Astrocyte of the cerebellum (primary cell): ENCODE data around the gene HLF.

ENCODE experiments used
- DNase-seq: peaks from one replicate; pipeline ENCODE4 v3.0.0-alpha.2; 2011; ENCODE audit warnings: low read depth
- H3K4me3 ChIP-seq: 2 replicates; pipeline ENCODE4 v1.5.1; 2011; ENCODE audit warnings: mild to moderate bottlenecking, low read depth, low read length, moderate library complexity
- in situ Hi-C: cut with HindIII; loops from 2 replicates; pipeline ENCODE4 v1.10.0; 2017; ENCODE audit warnings: low sequenced_read_pairs
- TF ChIP-seq, protein P1 (sequence below): IDR thresholded peaks from 2 replicates; pipeline ENCODE4 v1.5.1; 2012; ENCODE audit warnings: low read length, low read depth, moderate library complexity, mild to moderate bottlenecking; ENCODE audit errors: missing control alignments

HLF gene, protein sequence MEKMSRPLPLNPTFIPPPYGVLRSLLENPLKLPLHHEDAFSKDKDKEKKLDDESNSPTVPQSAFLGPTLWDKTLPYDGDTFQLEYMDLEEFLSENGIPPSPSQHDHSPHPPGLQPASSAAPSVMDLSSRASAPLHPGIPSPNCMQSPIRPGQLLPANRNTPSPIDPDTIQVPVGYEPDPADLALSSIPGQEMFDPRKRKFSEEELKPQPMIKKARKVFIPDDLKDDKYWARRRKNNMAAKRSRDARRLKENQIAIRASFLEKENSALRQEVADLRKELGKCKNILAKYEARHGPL

DNA sequence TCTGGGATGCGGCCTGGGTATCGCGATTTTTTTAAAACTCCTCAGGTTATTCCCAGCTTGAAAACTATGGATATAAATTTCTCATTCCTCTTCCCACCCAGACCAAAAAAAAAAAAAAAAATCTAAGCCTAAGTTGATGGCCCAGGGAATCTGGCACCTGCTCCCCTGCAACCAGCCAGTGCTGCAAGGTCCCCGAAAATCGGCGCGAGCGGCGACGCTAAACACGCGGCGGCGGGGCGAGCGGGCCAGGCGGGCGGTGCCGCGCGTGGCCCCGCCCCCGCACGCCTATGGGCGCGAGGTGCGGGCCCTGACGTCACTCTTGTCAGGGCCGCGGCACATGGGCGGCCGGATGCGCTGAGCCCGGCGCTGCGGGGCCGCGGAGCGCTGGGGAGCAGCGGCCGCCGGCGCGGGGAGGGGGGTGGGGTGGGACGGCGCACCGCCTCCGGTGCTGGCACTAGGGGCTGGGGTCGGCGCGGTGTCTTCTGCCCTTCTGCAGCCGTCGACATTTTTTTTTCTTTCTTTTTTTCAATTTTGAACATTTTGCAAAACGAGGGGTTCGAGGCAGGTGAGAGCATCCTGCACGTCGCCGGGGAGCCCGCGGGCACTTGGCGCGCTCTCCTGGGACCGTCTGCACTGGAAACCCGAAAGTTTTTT is at the start of gene HLF:
Gene HLF (plus strand): TSS at position 316 of the 654 bp plus-strand sequence. CDS start 525 bp downstream, outside the sequence.
- in situ Hi-C loops, result no loop called here
- H3K4me3 ChIP-seq, result peak within 1 kb of the TSS; percentile 30
- TF ChIP-seq, protein P1, sequence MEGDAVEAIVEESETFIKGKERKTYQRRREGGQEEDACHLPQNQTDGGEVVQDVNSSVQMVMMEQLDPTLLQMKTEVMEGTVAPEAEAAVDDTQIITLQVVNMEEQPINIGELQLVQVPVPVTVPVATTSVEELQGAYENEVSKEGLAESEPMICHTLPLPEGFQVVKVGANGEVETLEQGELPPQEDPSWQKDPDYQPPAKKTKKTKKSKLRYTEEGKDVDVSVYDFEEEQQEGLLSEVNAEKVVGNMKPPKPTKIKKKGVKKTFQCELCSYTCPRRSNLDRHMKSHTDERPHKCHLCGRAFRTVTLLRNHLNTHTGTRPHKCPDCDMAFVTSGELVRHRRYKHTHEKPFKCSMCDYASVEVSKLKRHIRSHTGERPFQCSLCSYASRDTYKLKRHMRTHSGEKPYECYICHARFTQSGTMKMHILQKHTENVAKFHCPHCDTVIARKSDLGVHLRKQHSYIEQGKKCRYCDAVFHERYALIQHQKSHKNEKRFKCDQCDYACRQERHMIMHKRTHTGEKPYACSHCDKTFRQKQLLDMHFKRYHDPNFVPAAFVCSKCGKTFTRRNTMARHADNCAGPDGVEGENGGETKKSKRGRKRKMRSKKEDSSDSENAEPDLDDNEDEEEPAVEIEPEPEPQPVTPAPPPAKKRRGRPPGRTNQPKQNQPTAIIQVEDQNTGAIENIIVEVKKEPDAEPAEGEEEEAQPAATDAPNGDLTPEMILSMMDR, result no peak
- DNase-seq, result no peak

DNA sequence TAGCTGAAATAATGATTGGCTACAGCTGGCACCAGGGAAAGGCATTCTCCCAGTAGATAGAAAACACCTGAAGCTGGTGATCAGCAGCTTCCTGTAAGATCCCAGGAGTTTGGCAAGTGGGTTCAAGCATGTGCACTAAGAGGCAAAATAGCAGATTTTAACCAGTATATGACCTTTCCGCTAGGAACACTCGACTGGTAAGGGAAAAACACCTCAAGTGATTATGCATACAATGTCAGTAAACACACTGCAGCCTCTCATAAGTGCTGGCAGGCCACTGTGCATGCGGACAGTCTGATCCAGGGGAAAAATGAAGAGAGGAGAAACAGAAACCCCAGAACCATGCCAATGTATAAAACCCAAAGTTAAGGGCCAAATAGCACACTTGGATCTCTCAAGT is 49.0 kb upstream of the HLF start:
- TF ChIP-seq, protein P1, result no peak
- no peak for DNase-seq
- no peak overlapping the region for H3K4me3 ChIP-seq
- in situ Hi-C loops, result no loop called here

DNA sequence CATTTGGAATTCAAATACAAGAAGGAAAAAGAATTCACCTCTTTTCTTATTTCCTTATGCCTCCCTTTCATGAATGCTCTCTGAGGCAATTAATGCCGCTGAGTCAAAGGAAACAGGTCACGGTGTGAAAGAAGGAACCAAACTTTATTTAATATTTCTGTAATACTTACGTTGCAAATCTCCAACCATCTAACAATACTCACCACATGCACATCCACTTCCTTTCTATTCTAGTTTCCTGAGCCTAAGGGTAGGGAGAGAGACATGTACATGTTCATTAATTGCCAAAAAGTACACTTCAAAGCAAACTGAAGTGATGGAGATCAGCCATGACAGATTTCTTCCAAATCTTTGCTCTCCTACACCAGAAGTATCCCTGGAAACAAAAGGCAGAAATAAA is 47.9 kb upstream of the HLF start:
- TF ChIP-seq, protein P1, result no peak
- H3K4me3 ChIP-seq, result no peak overlapping the region
- no peak for DNase-seq
- in situ Hi-C loops, result no loop called here

DNA sequence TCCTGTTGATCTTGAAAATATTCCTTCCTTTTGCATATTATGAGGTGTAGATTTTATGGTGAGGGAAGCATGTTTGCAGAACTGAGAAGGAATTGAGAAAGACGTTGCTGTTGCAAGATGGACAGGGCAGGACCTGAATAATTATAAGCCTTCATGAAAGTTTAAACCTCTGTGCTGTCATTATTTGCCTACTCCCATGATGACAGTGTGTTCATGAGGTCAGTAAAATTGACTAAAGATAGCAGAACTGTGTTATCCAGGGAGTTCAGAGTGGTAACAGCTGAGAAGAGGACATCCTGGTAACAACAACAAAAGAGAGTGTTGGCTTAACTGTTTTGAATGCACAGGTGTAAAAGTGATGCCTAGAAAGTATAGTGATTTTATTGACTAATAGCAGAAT is 45.3 kb upstream of the HLF start:
- H3K4me3 ChIP-seq, result no peak overlapping the region
- TF ChIP-seq, protein P1, result no peak
- DNase-seq, result no peak
- in situ Hi-C loops, result no loop called here

DNA sequence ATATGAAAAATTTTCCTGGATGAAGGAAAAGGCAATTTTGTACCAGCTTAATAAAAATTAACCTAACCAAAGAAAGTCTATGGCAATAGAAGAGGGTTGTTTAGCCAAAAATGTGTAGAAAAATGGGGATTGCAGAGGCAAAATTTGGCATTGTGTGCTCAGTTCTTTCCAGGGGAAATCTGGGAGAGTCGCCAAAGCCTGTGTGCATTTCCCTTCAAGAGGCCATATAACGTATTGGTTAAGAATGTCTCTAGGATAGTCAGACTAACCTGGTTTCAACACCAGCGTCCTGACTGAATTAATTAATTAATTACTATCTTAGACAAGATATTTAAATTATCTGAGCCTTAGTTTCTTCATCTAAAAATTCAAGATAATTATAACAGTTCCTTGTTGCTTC is 44.8 kb upstream of the HLF start:
- no peak for DNase-seq
- in situ Hi-C loops, result no loop called here
- TF ChIP-seq, protein P1, result no peak
- H3K4me3 ChIP-seq, result no peak overlapping the region

DNA sequence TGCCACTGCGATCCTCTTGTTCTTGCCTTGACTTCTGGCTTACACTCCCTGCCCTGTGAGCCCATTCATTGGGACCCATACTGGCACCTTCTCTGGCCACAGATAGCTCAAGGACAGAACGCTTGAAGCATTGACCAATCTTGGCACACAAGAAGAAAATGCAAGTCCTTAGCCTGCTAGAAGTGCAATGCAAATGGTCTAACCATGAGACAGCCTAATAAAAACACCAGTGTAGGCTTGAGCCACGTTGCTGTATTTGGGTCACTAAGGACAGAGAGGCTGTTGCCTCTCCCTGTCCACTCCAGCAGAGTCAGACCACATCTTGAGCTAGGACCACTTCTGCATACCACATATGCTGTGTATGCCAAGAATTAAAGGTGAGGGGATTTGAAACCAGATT is 41.2 kb upstream of the HLF start:
- H3K4me3 ChIP-seq, result no peak overlapping the region
- in situ Hi-C loops, result no loop called here
- no peak for DNase-seq
- TF ChIP-seq, protein P1, result no peak
